Neural progenitor cell (in vitro differentiated cells): Measurements from ENCODE around the gene TRMT10B.

Source experiments
- EZH2 ChIP-seq: fragments of 200-600 bp; sonication (generic); IDR thresholded peaks from 2 replicates; pipeline ENCODE4 v1.6.1; 2017; ENCODE audit warnings: antibody characterized with exemption, mild to moderate bottlenecking, moderate library complexity
- EZH2phosphoT487 ChIP-seq: fragments of 200-600 bp; sonication (generic); IDR thresholded peaks from 2 replicates; pipeline ENCODE4 v1.6.1; 2017; ENCODE audit warnings: antibody characterized with exemption
- TF ChIP-seq, protein P1 (sequence below): fragments of 200-600 bp; sonication (generic); IDR thresholded peaks from 2 replicates; pipeline ENCODE4 v1.5.1; 2017; ENCODE audit warnings: antibody characterized with exemption, mild to moderate bottlenecking

DNA sequence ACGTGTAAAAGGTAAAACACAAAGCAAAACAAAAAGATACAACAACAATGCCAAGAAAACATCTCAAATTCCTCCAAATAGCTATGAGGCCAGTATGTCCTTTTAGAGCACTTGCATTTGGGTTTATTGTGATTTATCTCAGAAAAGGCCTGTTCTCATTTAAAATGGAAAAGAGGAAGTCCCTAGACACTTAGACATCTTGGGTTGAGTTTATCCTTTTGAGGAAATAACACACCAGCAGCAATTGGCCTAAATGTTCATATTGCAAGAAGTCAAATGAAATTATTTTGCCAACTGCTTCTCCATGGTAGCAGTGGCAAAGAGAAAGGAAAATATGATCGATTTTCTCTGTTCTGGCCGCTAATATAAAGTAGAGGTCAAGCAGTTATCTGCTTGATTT is 43.6 kb upstream of the TRMT10B start:
- TF ChIP-seq, protein P1, sequence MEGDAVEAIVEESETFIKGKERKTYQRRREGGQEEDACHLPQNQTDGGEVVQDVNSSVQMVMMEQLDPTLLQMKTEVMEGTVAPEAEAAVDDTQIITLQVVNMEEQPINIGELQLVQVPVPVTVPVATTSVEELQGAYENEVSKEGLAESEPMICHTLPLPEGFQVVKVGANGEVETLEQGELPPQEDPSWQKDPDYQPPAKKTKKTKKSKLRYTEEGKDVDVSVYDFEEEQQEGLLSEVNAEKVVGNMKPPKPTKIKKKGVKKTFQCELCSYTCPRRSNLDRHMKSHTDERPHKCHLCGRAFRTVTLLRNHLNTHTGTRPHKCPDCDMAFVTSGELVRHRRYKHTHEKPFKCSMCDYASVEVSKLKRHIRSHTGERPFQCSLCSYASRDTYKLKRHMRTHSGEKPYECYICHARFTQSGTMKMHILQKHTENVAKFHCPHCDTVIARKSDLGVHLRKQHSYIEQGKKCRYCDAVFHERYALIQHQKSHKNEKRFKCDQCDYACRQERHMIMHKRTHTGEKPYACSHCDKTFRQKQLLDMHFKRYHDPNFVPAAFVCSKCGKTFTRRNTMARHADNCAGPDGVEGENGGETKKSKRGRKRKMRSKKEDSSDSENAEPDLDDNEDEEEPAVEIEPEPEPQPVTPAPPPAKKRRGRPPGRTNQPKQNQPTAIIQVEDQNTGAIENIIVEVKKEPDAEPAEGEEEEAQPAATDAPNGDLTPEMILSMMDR: no peak
- no peak for TF ChIP-seq EZH2
- no peak for TF ChIP-seq EZH2phosphoT487
